Liver (tissue), 9 donors: Measurements from ENCODE around the gene RABGGTA. TPM values are rescaled to one million over a fixed set of nuclear protein-coding genes. Genes with fewer than 3 reads are reported as not detected.
A peak's percentile ranks its signal among the peaks of the same experiment; 100 is the strongest.

ENCODE experiments used
- DNase-seq: peaks from one replicate; pipeline ENCODE4 v3.0.0-alpha.2; 2017; ENCODE audit warnings: low spot score
- H3K27ac ChIP-seq, 2 donors: one replicate each; pipeline ENCODE4 v1.7.0; 2013; ENCODE audit warnings: inconsistent platforms in 2 of 2, low read length in 2 of 2, control low read depth in 1 of 2, low read depth in 1 of 2, mild to moderate bottlenecking in 1 of 2
- H3K27me3 ChIP-seq, 4 donors: one replicate each; pipeline versions ENCODE4 v1.6.1 to v1.7.0; 2013; ENCODE audit warnings: low read length in 3 of 4, inconsistent platforms in 1 of 4, mild to moderate bottlenecking in 1 of 4, moderate library complexity in 1 of 4; ENCODE audit not compliant: control insufficient read depth in 4 of 4, insufficient read depth in 4 of 4
- H3K36me3 ChIP-seq, 4 donors: one replicate each; pipeline versions ENCODE4 v1.6.1 to v1.7.0; 2013; ENCODE audit warnings: low read length in 3 of 4, mild to moderate bottlenecking in 3 of 4, low read depth in 1 of 4, moderate library complexity in 1 of 4; ENCODE audit not compliant: control insufficient read depth in 4 of 4, insufficient read depth in 3 of 4
- H3K4me1 ChIP-seq, 4 donors: one replicate each; pipeline versions ENCODE4 v1.6.1 to v1.7.0; 2013; ENCODE audit warnings: low read length in 3 of 4, mild to moderate bottlenecking in 3 of 4, moderate library complexity in 1 of 4; ENCODE audit not compliant: control insufficient read depth in 4 of 4, insufficient read depth in 4 of 4
- H3K4me3 ChIP-seq, 3 donors: one replicate each; pipeline versions ENCODE4 v1.6.1 to v1.7.0; 2013; ENCODE audit warnings: low read length in 3 of 3, control low read depth in 1 of 3, low read depth in 1 of 3, mild to moderate bottlenecking in 1 of 3
- H3K9ac ChIP-seq, 2 donors: one replicate each; pipeline ENCODE4 v1.7.0; 2013; ENCODE audit warnings: low read length in 2 of 2, mild to moderate bottlenecking in 2 of 2, moderate library complexity in 2 of 2, control low read depth in 1 of 2, low read depth in 1 of 2
- H3K9me3 ChIP-seq, 4 donors: one replicate each; pipeline versions ENCODE4 v1.6.1 to v1.7.0; 2013; ENCODE audit warnings: low read length in 3 of 4; ENCODE audit not compliant: control insufficient read depth in 4 of 4
- ATF3 ChIP-seq: IDR thresholded peaks from 2 replicates; pipeline ENCODE4 v1.6.1; 2016; ENCODE audit warnings: antibody characterized with exemption
- CTCF ChIP-seq: fragments of 150-350 bp; IDR thresholded peaks from 2 replicates; pipeline ENCODE4 v1.5.1; 2017; ENCODE audit warnings: improper control_type of control experiment, low read depth, low read length; ENCODE audit not compliant: missing input control
- EGR1 ChIP-seq, 2 donors: IDR thresholded peaks; 2 replicates each; pipeline ENCODE4 v1.6.1; 2016 to 2018; ENCODE audit warnings: antibody characterized with exemption in 2 of 2, low read depth in 2 of 2
- FOXA1 ChIP-seq: IDR thresholded peaks from 2 replicates; pipeline ENCODE4 v1.6.1; 2016; ENCODE audit warnings: antibody characterized with exemption
- FOXA2 ChIP-seq: IDR thresholded peaks from 2 replicates; pipeline ENCODE4 v1.6.1; 2016; ENCODE audit warnings: antibody characterized with exemption
- GABPA ChIP-seq, 2 donors: IDR thresholded peaks in 1 of 2; conservative IDR thresholded peaks in 1 of 2; 2 replicates each; pipeline ENCODE4 v1.6.1; 2016; ENCODE audit warnings: antibody characterized with exemption in 2 of 2, mild to moderate bottlenecking in 1 of 2, moderate library complexity in 1 of 2
- HNF4A ChIP-seq, 2 donors: conservative IDR thresholded peaks; 2 replicates each; pipeline ENCODE4 v1.6.1; 2016; ENCODE audit warnings: antibody characterized with exemption in 2 of 2, mild to moderate bottlenecking in 2 of 2
- JUND ChIP-seq, 2 donors: IDR thresholded peaks; 2 replicates each; pipeline ENCODE4 v1.6.1; 2016; ENCODE audit warnings: antibody characterized with exemption in 2 of 2
- MAX ChIP-seq: IDR thresholded peaks from 2 replicates; pipeline ENCODE4 v1.6.1; 2016; ENCODE audit warnings: antibody characterized with exemption
- RAD21 ChIP-seq, 2 donors: IDR thresholded peaks; 2 replicates each; pipeline ENCODE4 v1.6.1; 2016; ENCODE audit warnings: antibody characterized with exemption in 2 of 2, mild to moderate bottlenecking in 2 of 2
- REST ChIP-seq: IDR thresholded peaks from 2 replicates; pipeline ENCODE4 v1.6.1; 2016; ENCODE audit warnings: antibody characterized with exemption, mild to moderate bottlenecking
- RXRA ChIP-seq, 2 donors: IDR thresholded peaks; 2 replicates each; pipeline ENCODE4 v1.6.1; 2017 to 2018; ENCODE audit warnings: antibody characterized with exemption in 2 of 2, mild to moderate bottlenecking in 1 of 2
- TAF1 ChIP-seq: conservative IDR thresholded peaks from 2 replicates; pipeline ENCODE4 v1.6.1; 2016; ENCODE audit warnings: antibody characterized with exemption, mild to moderate bottlenecking
- YY1 ChIP-seq: IDR thresholded peaks from 2 replicates; pipeline ENCODE4 v1.6.1; 2016; ENCODE audit warnings: antibody characterized with exemption, mild to moderate bottlenecking
- ZBTB33 ChIP-seq: IDR thresholded peaks from 2 replicates; pipeline ENCODE4 v1.6.1; 2016; ENCODE audit warnings: antibody characterized with exemption
- WGBS: extraction: QIAGEN DNeasy Blood & Tissue Kit; methylation state at CpG from one replicate; pipeline ENCODE4 v1.1.7; 2013; 5-methylcytosine and 5-hydroxymethylcytosine counted together
- polyA plus RNA-seq, 2 donors: library from polyadenylated mRNA; stranded (reverse) in 1 of 2; unstranded in 1 of 2; fragments of 200-250 nt in 1 of 2; fragments of >200 nt in 1 of 2; fragmentation: Nextera tagmentation in 1 of 2; extraction: Ambion mirVana in 1 of 2; gene quantifications; one replicate each; pipeline versions ENCODE4 v1.2.1 to v1.2.3, GENCODE V29; 2013 to 2015
- total RNA-seq, 2 donors: library from RNA; depleted of rRNA; stranded (reverse); fragments of >200 nt; gene quantifications; one replicate each; pipeline ENCODE4 v1.2.3, GENCODE V29; 2014
- donor health status: healthy.
- donor health status: healthy.
- donor health status: healthy.
- donor health status: healthy.
- donor health status: healthy.

RABGGTA gene
- total and polyA plus RNA-seq, 4 donors, result 7.5 to 19.7 (median 13.2) TPM

GRCh38 chr14:24278424-24278823 is 7.0 kb upstream of the RABGGTA start:
- Histone ChIP-seq H3K4me3 (no peak overlapping the region), H3K9ac (no peak overlapping the region)
- 94% methylated on average over 5 of the region's 5 CpGs for WGBS

GRCh38 chr14:24277606-24278321 is 6.4 kb upstream of the RABGGTA start:
- Histone ChIP-seq H3K4me3 (no peak overlapping the region), H3K9me3 (no peaks in the 10 kb centered on the region), H3K27me3 (no peaks in the 10 kb centered on the region), H3K4me1 (peaks cover 0 to 17% (median 8%) of the 10 kb centered on the region in 4 donors), H3K27ac (peak overlapping the region in 1 of 2 donors; percentile 19), H3K36me3 (no peaks in the 10 kb centered on the region), H3K9ac (no peak overlapping the region)
- no peak for DNase-seq
- 88% methylated on average over 11 of the region's 11 CpGs for WGBS
- TF ChIP-seq RAD21 (IDR thresholded peaks at IDR 0.05) (no peak), MAX (no peak), JUND (IDR thresholded peaks at IDR 0.05) (no peak), YY1 (no peak), CTCF (no peak), TAF1 (no peak), RXRA (IDR thresholded peaks at IDR 0.05) (no peak), FOXA2 (no peak), REST (no peak)

More at GRCh38 chr14:24278424-24278823, 7.0 kb upstream of the RABGGTA start:
- DNase-seq, result no peak
- Histone ChIP-seq H3K27ac (peak overlapping the region in 1 of 2 donors; percentile 1), H3K9me3 (no peaks in the 10 kb centered on the region), H3K36me3 (no peaks in the 10 kb centered on the region), H3K27me3 (no peaks in the 10 kb centered on the region), H3K4me1 (peaks cover 0 to 16% (median 8%) of the 10 kb centered on the region in 4 donors)
- TF ChIP-seq TAF1, result no peak
- TF ChIP-seq RAD21 (IDR thresholded peaks at IDR 0.05), result no peak
- TF ChIP-seq CTCF, result no peak
- no peak for TF ChIP-seq HNF4A (conservative IDR thresholded peaks at IDR 0.05)
- no peak for TF ChIP-seq ZBTB33
- TF ChIP-seq EGR1 (IDR thresholded peaks at IDR 0.05; ENCODE audit: low read depth in 2 of 2), result no peak
- TF ChIP-seq FOXA1, result no peak
- no peak for TF ChIP-seq ATF3
- TF ChIP-seq GABPA (IDR thresholded peaks at IDR 0.05 in 1 of 2, conservative IDR thresholded peaks at IDR 0.05 in 1 of 2), result no peak
- no peak for TF ChIP-seq MAX
- no peak for TF ChIP-seq RXRA (IDR thresholded peaks at IDR 0.05)
